Measurements from ENCODE around the gene ARAP3. TPM values are rescaled to one million over a fixed set of nuclear protein-coding genes. Genes with fewer than 3 reads are reported as not detected.

The ARAP3 gene
- total RNA-seq, 1 donor from 2014 or later, result 1.3 TPM

DNA sequence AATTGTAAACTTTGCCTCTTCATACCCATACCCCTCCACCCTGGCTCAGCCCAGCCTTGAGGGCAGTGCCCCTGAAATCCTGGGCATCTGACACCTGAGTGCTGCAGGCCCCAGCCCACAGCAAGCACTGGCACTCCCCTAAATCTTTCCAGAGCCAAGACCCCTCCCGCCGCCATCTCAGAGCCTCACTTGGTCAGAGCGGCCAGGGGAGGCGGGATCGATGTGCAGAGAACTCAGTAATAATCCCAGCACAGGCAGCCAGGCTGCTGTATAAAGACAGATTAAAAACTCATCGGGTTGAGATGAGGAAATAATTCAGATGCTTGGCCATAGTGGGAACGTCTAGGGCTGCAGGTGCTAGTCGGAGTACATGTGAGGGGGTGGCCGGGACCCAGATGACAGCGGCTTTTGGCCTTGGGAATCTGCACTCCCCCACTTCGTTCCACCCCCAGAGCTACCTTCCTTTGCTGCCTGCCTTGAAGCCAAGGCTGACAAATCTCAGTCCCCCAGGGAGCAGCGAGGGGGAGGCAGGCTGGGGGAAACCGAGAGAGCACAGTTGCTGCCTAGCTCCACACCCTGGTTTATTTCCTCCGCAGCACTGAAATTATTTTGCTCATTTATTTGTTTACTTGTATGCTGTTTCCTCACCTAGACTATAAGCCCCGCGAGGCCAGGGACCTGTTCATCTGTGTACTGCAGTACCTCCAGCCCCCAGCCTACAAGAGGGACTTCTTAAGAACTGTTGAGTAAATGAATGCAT lies 19.5 kb upstream of the ARAP3 start:
- Mint-ChIP-seq H3K9me3 (ENCODE audit: unreplicated experiment) (no peaks in the 10 kb centered on the region), H3K36me3 (ENCODE audit: unreplicated experiment) (no peaks in the 10 kb centered on the region), H3K4me3 (ENCODE audit: unreplicated experiment) (peak overlapping the region; percentile 76), H3K4me1 (ENCODE audit: unreplicated experiment) (peaks cover 9% of the 10 kb centered on the region), H3K27ac (ENCODE audit: unreplicated experiment) (no peak overlapping the region), H3K27me3 (ENCODE audit: unreplicated experiment) (peaks cover 44% of the 10 kb centered on the region)
- DNase-seq (ENCODE audit: extremely low spot score, unreplicated experiment), result no peak
- TF ChIP-seq CTCF (IDR thresholded peaks at IDR 0.05), result no peak

DNA sequence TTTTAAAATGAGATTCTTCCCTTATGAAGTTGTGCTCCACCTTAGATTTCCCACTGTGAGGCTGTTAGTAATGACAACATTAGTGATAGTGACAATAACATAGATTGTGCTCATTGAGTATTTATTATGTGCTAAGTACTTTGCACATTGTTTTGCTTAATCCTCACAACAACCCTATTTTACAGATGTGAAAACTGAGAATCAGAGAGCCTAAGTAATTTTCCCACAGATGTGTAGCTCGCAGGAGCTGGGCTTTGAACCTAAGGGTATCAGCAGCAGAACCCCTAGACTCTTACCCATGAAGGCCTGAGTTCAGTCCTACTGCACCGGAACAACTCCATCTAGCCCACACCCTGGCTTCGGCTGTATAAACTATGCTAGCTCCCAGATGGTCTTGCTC lies 15.6 kb upstream of the ARAP3 start:
- no peak for DNase-seq (ENCODE audit: extremely low spot score, unreplicated experiment)
- peaks cover 5% of the 10 kb centered on the region for H3K4me1 Mint-ChIP-seq (ENCODE audit: unreplicated experiment)
- no peak for TF ChIP-seq CTCF (IDR thresholded peaks at IDR 0.05)
- H3K9me3 Mint-ChIP-seq (ENCODE audit: unreplicated experiment), result no peaks in the 10 kb centered on the region
- no peak overlapping the region for H3K4me3 Mint-ChIP-seq (ENCODE audit: unreplicated experiment)
- peaks cover 48% of the 10 kb centered on the region for H3K27me3 Mint-ChIP-seq (ENCODE audit: unreplicated experiment)
- H3K27ac Mint-ChIP-seq (ENCODE audit: unreplicated experiment), result no peak overlapping the region
- no peaks in the 10 kb centered on the region for H3K36me3 Mint-ChIP-seq (ENCODE audit: unreplicated experiment)

DNA sequence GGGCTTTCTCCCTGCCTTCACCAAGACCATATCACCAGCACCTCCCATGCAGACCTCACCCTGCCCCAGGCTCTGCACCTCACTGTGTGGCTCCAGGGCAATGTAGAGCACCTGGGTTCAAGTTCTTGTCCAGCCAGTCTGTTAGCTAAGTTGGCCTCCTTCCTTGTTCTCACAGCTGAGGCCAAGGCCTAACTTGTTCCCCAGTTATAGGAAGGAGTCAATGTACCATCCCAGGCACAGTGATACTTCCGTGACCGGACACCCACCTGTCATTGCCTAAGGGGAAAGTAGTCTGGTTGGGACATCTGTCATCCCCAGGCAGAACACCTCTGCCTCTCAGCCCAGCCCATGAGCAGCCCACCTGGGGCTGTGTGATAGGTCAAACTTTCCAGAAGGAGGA lies 14.4 kb upstream of the ARAP3 start:
- Mint-ChIP-seq H3K36me3 (ENCODE audit: unreplicated experiment) (no peaks in the 10 kb centered on the region), H3K9me3 (ENCODE audit: unreplicated experiment) (no peaks in the 10 kb centered on the region), H3K4me1 (ENCODE audit: unreplicated experiment) (peaks cover 4% of the 10 kb centered on the region), H3K27ac (ENCODE audit: unreplicated experiment) (no peak overlapping the region), H3K4me3 (ENCODE audit: unreplicated experiment) (no peak overlapping the region), H3K27me3 (ENCODE audit: unreplicated experiment) (peaks cover 43% of the 10 kb centered on the region)
- TF ChIP-seq CTCF (IDR thresholded peaks at IDR 0.05), result no peak
- no peak for DNase-seq (ENCODE audit: extremely low spot score, unreplicated experiment)

- H3K36me3 Mint-ChIP-seq (ENCODE audit: unreplicated experiment), result no peaks in the 10 kb centered on the region
- peaks cover 43% of the 10 kb centered on the region for H3K27me3 Mint-ChIP-seq (ENCODE audit: unreplicated experiment)
- DNase-seq (ENCODE audit: extremely low spot score, unreplicated experiment), result no peak
- no peaks in the 10 kb centered on the region for H3K9me3 Mint-ChIP-seq (ENCODE audit: unreplicated experiment)
- no peak overlapping the region for H3K4me3 Mint-ChIP-seq (ENCODE audit: unreplicated experiment)
- no peak overlapping the region for H3K27ac Mint-ChIP-seq (ENCODE audit: unreplicated experiment)
- peaks cover 4% of the 10 kb centered on the region for H3K4me1 Mint-ChIP-seq (ENCODE audit: unreplicated experiment)
- TF ChIP-seq CTCF (IDR thresholded peaks at IDR 0.05), result no peak
These were observed 13.7 kb upstream of the ARAP3 start for GRCh38 chr5:141695627-141696215.

GRCh38 chr5:141694479-141694878 lies 12.4 kb upstream of the ARAP3 start:
- no peak for DNase-seq (ENCODE audit: extremely low spot score, unreplicated experiment)
- Mint-ChIP-seq H3K9me3 (ENCODE audit: unreplicated experiment) (no peaks in the 10 kb centered on the region), H3K4me3 (ENCODE audit: unreplicated experiment) (no peak overlapping the region), H3K4me1 (ENCODE audit: unreplicated experiment) (peaks cover 4% of the 10 kb centered on the region), H3K27ac (ENCODE audit: unreplicated experiment) (no peak overlapping the region), H3K36me3 (ENCODE audit: unreplicated experiment) (no peaks in the 10 kb centered on the region), H3K27me3 (ENCODE audit: unreplicated experiment) (peaks cover 42% of the 10 kb centered on the region)
- no peak for TF ChIP-seq CTCF (IDR thresholded peaks at IDR 0.05)

Data from osteocyte (in vitro differentiated cells).